ENCODE results near the gene RFTN1. TPM values are rescaled to one million over a fixed set of nuclear protein-coding genes. Genes with fewer than 3 reads are reported as not detected.

Gene RFTN1
- total and polyA plus RNA-seq, 2 of the 8 experiments (the other 6 are each of a cell fraction or from before 2014, with no cell fraction given), result 4.6 to 6.7 TPM

DNA sequence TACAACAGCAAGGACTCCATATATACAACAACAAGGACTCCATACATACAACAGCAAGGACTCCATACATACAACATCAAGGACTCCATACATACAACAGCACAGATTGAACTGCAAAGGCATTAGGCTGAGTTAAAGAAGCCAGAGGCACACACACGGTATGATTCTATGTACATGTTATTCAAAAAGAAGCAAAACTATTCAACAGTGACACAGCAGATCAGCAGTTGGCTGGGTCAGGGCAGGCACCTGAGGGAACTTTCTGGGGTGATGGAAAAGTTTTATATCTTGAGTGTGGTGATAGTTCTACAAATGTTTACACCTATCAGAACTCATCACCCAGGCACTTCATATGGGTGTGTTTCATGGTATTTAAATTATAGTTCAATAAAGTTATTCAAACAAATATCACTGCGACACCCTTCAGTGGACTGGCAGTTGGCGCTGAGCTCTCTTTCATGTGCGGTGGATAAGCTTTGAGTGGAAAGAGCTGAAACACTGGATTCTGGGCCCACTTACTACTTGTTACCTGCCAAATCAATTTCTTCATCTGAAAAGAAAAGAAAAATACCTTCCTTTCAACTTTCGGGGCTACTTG, 28.0 kb downstream of the RFTN1 start:
- H4K5ac ChIP-seq (ENCODE audit: insufficient read length, low read depth, low read length), result no peak overlapping the region
- no peaks in the 10 kb centered on the region for H3K23me2 ChIP-seq (ENCODE audit: low read depth, low read length)
- H3K36me3 ChIP-seq (ENCODE audit: control insufficient read depth in 2 of 4, insufficient read depth in 4 of 4, low read length in 3 of 4), result no peaks in the 10 kb centered on the region; a peak in 1 of 8 replicates
- no peak overlapping the region; the same call in 1 of the 2 replicates for H2AK5ac ChIP-seq (ENCODE audit: low read depth, low read length)
- no peak overlapping the region for H3K27ac ChIP-seq (ENCODE audit: low read depth, low read length)
- H3K9ac ChIP-seq (replicated peaks in 1 of 4; ENCODE audit: extremely low read depth in 1 of 4, low read depth in 3 of 4, low read length in 3 of 4), result no peak overlapping the region
- H3K9me3 ChIP-seq (ENCODE audit: insufficient read depth in 2 of 2, low read depth in 1 of 2, low read length in 1 of 2), result no peaks in the 10 kb centered on the region
- ChIA-PET POLR2A (ENCODE audit: partially characterized antibody) (no interaction called here), CTCF (ENCODE audit: partially characterized antibody) (interaction anchor here (0.5 to 1.5 kb wide), 4 partner anchors 14 to 156 kb away, joined by 3 to 4 read pairs (median 4); no protein-coding TSS in a partner anchor)
- H3K4me1 ChIP-seq (replicated peaks in 1 of 4; ENCODE audit: control insufficient read depth in 3 of 4, insufficient read depth in 4 of 4, low read length in 3 of 4), result peaks cover 6 to 22% (median 16%) of the 10 kb centered on the region in 4 experiments; a peak in 6 of 7 replicates
- H2BK120ac ChIP-seq (replicated peaks; ENCODE audit: low read depth, low read length), result no peak overlapping the region
- no peak overlapping the region for H3K14ac ChIP-seq (ENCODE audit: insufficient read length)
- H2BK12ac ChIP-seq (ENCODE audit: low read depth, low read length), result peak overlapping the region; percentile 77
- H3K56ac ChIP-seq (replicated peaks; ENCODE audit: insufficient read length, low read depth, low read length), result no peak overlapping the region
- peak overlapping the region; percentile 63 for H2BK15ac ChIP-seq (ENCODE audit: low read length)
- no peak overlapping the region for H4K91ac ChIP-seq (replicated peaks; ENCODE audit: insufficient read length, low read length)
- H2BK20ac ChIP-seq (ENCODE audit: low read length), result no peak overlapping the region
- no peaks in the 10 kb centered on the region for H4K20me1 ChIP-seq (replicated peaks in 1 of 2; ENCODE audit: control insufficient read depth in 1 of 2, insufficient read depth in 2 of 2, low read length in 2 of 2)
- WGBS, 2 experiments (ENCODE audit: extremely low coverage in 1 of 2, insufficient coverage in 1 of 2, insufficient read length in 1 of 2, insufficient replicate concordance in 2 of 2, low coverage in 1 of 2, low lambda C conversion rate in 2 of 2, missing lambda C conversion rate in 1 of 2), result 86% methylated on average over 5 of the region's 5 CpGs; no CpG with 5 or more reads in 1 of the 2 experiments
- H3K18ac ChIP-seq (ENCODE audit: extremely low read depth, low read length), result no peak overlapping the region
- no peak overlapping the region for H2BK5ac ChIP-seq (ENCODE audit: low read depth, low read length)
- FAIRE-seq (no peak), DNase-seq (ENCODE audit: low read depth in 1 of 2, low spot score in 2 of 2) (no peak)
- no peak overlapping the region for H2AFZ ChIP-seq (ENCODE audit: low read length)
- no peak overlapping the region for H3K23ac ChIP-seq (ENCODE audit: insufficient read length)
- no peak overlapping the region for H3K4ac ChIP-seq (replicated peaks; ENCODE audit: insufficient read length, low read depth, low read length)
- no peak overlapping the region for H4K8ac ChIP-seq (ENCODE audit: extremely low read depth, insufficient read depth, low read length)
- no peak overlapping the region for H3K4me3 ChIP-seq (ENCODE audit: extremely low read depth in 1 of 4, insufficient read depth in 2 of 4, low read depth in 3 of 4, low read length in 4 of 4)
- no peaks in the 10 kb centered on the region for H3K27me3 ChIP-seq (replicated peaks in 1 of 4; ENCODE audit: control insufficient read depth in 3 of 4, extremely low read depth in 1 of 4, insufficient read depth in 3 of 4, low read length in 3 of 4)
- no peaks in the 10 kb centered on the region for H3K79me1 ChIP-seq (ENCODE audit: low read depth, low read length)
- no peaks in the 10 kb centered on the region; a peak in 1 of 4 replicates for H3K79me2 ChIP-seq (ENCODE audit: control insufficient read depth in 1 of 2, insufficient read depth in 2 of 2, low read length in 2 of 2)
- no peak overlapping the region for H3K4me2 ChIP-seq (ENCODE audit: insufficient read depth in 1 of 2, low read depth in 2 of 2, low read length in 2 of 2)
- TF ChIP-seq, protein P1, sequence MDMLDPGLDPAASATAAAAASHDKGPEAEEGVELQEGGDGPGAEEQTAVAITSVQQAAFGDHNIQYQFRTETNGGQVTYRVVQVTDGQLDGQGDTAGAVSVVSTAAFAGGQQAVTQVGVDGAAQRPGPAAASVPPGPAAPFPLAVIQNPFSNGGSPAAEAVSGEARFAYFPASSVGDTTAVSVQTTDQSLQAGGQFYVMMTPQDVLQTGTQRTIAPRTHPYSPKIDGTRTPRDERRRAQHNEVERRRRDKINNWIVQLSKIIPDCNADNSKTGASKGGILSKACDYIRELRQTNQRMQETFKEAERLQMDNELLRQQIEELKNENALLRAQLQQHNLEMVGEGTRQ (IDR thresholded peaks at IDR 0.05; ENCODE audit: low read length), result no peak
- TF ChIP-seq SUZ12 (IDR thresholded peaks at IDR 0.05; ENCODE audit: low read length), result no peak
- no peak for TF ChIP-seq CHD2 (IDR thresholded peaks at IDR 0.05; ENCODE audit: low read length)
- no peak for TF ChIP-seq JUN (IDR thresholded peaks at IDR 0.05; ENCODE audit: low read depth, low read length)
- TF ChIP-seq TBP (IDR thresholded peaks at IDR 0.05; ENCODE audit: low read depth, low read length), result no peak
- no peak for TF ChIP-seq CREB1 (IDR thresholded peaks at IDR 0.05)
- TF ChIP-seq RAD21 (IDR thresholded peaks at IDR 0.05 in 1 of 2, conservative IDR thresholded peaks at IDR 0.05 in 1 of 2; ENCODE audit: low read depth in 2 of 2, low read length in 2 of 2), result no peak
- no peak for TF ChIP-seq FOSL1 (IDR thresholded peaks at IDR 0.05; ENCODE audit: insufficient read depth, low read depth, low read length)
- no peak for TF ChIP-seq GABPA (IDR thresholded peaks at IDR 0.05; ENCODE audit: borderline replicate concordance, insufficient read depth, low read length)
- TF ChIP-seq KDM4A (IDR thresholded peaks at IDR 0.05; ENCODE audit: low read depth, low read length, severe bottlenecking), result no peak
- TF ChIP-seq CBX8 (IDR thresholded peaks at IDR 0.05; ENCODE audit: borderline replicate concordance, low read depth, low read length), result no peak
- TF ChIP-seq SRF (IDR thresholded peaks at IDR 0.05; ENCODE audit: low read depth, low read length), result no peak

Measured in H1 (cell line).